Mucosa of descending colon (tissue), 3 donors: ENCODE measurements around the gene TRIB2. TPM values are rescaled to one million over a fixed set of nuclear protein-coding genes. Genes with fewer than 3 reads are reported as not detected.
A peak's percentile ranks its signal among the peaks of the same experiment; 100 is the strongest.

Experiments
- ATAC-seq: fragments of 200-7000 bp; cut with Tn5 transposase; one replicate; pipeline ENCODE4 v1.9.1; 2020; ENCODE audit warnings: mild to moderate bottlenecking, moderate library complexity
- DNase-seq, 3 donors: peaks; one replicate each; pipeline ENCODE4 v3.0.0-alpha.2; 2020
- H3K36me3 ChIP-seq: fragments of 200-600 bp; one replicate; pipeline ENCODE4 v1.8.0; 2021; ENCODE audit warnings: low read depth, mild to moderate bottlenecking
- H3K4me1 ChIP-seq: fragments of 200-600 bp; one replicate; pipeline ENCODE4 v1.8.0; 2021; ENCODE audit warnings: low read depth, mild to moderate bottlenecking
- H3K4me3 ChIP-seq: fragments of 200-600 bp; one replicate; pipeline ENCODE4 v1.8.0; 2021; ENCODE audit warnings: mild to moderate bottlenecking
- H3K9me3 ChIP-seq: fragments of 200-600 bp; one replicate; pipeline ENCODE4 v1.8.0; 2021; ENCODE audit warnings: mild to moderate bottlenecking
- CTCF ChIP-seq: fragments of 200-600 bp; IDR thresholded peaks from one replicate; pipeline ENCODE4 v1.8.0; 2022; ENCODE audit warnings: antibody characterized with exemption, mild to moderate bottlenecking
- intact Hi-C, 2 donors: fragments of 100-400 bp; cut with DNase I in 1 of 2; cut with micrococcal nuclease in 1 of 2; formaldehyde crosslinking; loops; one replicate each; pipeline versions ENCODE4 v1.11.0 to v1.11.1; 2022; cut with DNase I, micrococcal nuclease
- total RNA-seq, 3 donors: library from RNA; stranded (reverse); fragmentation: NEBNext Ultra II Directional in 2 of 3; extraction: Animal tissue kit (Norgen Biotek cat#: 25700) in 2 of 3; gene quantifications; one replicate each; pipeline versions ENCODE4 v1.2.1 to v1.2.4, GENCODE V29; 2021 to 2023
- donor health status: DM: no; HTN: no; CAD: no; lungs with moderate emphysema.
- donor health status: DM: no; HTN: no; CAD: no.
- donor health status: DM: no; HTN: yes; CAD: no.

The TRIB2 gene
- total RNA-seq, 3 donors from 2014 or later = 4.9 to 28.3 (median 6.8) TPM

- peaks cover 13% of the 10 kb centered on the region for H3K4me1 ChIP-seq
- no peak for ATAC-seq
These were observed 9.5 kb downstream of the TRIB2 start for GRCh38 chr2:12726271-12726670.

GRCh38 chr2:12727065-12727464 lies 10.3 kb downstream of the TRIB2 start:
- Histone ChIP-seq H3K4me3 (no peak overlapping the region), H3K9me3 (no peaks in the 10 kb centered on the region), H3K4me1 (peaks cover 14% of the 10 kb centered on the region), H3K36me3 (no peaks in the 10 kb centered on the region)
- DNase-seq (no peak), ATAC-seq (no peak)
- intact Hi-C loops = loop anchor here in 1 of 2 donors (10.0 kb wide), 1 partner anchor 198 kb away; no protein-coding TSS in a partner anchor
- no peak for TF ChIP-seq CTCF

More at GRCh38 chr2:12726271-12726670, 9.5 kb downstream of the TRIB2 start:
- TF ChIP-seq CTCF = no peak
- intact Hi-C loops = loop anchor here in 1 of 2 donors (10.0 kb wide), 1 partner anchor 199 kb away; no protein-coding TSS in a partner anchor
- H3K4me3 ChIP-seq = no peak overlapping the region
- H3K9me3 ChIP-seq = no peaks in the 10 kb centered on the region
- H3K36me3 ChIP-seq = no peaks in the 10 kb centered on the region
- no peak for DNase-seq

DNA sequence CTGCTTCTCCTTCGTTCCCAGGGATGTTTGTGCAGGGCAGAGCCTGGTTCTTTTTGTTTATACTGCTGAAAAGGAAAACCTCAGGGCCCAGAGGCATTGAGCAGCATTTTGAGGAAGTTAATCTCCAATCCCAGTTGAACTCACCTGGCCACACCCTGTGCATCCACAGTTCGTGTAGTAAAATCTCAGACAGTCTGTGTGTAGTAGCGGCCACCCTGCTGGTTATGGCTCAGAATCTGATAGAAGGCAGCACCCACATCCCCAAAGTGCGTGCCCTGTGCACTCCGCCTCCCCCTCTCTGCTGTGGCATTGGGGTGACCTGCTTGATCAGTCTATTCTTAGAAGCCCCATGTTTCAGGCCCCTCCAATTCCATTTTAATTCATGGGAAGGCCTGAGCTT lies 10.9 kb downstream of the TRIB2 start:
- intact Hi-C loops = loop anchor here in 1 of 2 donors (10.0 kb wide), 1 partner anchor 197 kb away; no protein-coding TSS in a partner anchor
- DNase-seq = no peak
- H3K9me3 ChIP-seq = no peaks in the 10 kb centered on the region
- peaks cover 14% of the 10 kb centered on the region for H3K4me1 ChIP-seq
- no peaks in the 10 kb centered on the region for H3K36me3 ChIP-seq
- ATAC-seq = peak; percentile 19
- no peak overlapping the region for H3K4me3 ChIP-seq
- TF ChIP-seq CTCF = no peak

DNA sequence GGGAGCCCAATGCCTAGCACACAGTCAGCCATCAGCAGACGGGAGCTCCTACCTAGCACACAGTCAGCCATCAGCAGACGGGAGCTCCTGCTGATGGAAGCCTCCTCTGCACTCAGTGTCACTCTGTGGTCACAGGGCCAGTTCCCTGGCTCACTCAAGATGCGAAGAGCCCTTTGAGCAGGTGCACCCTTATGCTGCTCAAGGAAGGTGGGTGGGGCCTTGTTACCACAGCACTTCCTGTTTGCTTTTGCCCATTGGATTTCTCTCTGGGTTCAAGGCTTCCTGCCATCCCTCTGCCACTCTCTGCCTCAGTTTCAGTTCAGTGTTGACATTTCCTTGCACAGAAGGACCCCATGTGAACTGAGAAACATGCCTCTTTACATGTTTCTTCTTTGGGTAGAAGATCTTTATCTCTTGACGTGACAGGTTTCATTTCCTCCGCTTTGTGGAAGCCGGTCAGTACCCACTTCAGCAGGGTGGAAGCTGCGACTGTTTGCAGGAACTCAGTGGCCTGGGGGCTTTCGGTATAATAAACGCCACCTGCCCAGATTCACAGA lies 11.6 kb downstream of the TRIB2 start:
- ATAC-seq (peak; percentile 72), DNase-seq (peak; percentile 28 to 61 (median 34))
- Histone ChIP-seq H3K4me3 (no peak overlapping the region), H3K36me3 (no peaks in the 10 kb centered on the region), H3K9me3 (no peaks in the 10 kb centered on the region), H3K4me1 (peaks cover 14% of the 10 kb centered on the region)
- intact Hi-C loops = loop anchor here in 1 of 2 donors (10.0 kb wide), 1 partner anchor 197 kb away; no protein-coding TSS in a partner anchor
- TF ChIP-seq CTCF = no peak

- intact Hi-C loops = no loop called here
- Histone ChIP-seq H3K36me3 (no peaks in the 10 kb centered on the region), H3K9me3 (no peaks in the 10 kb centered on the region), H3K4me1 (peaks cover 14% of the 10 kb centered on the region), H3K4me3 (no peak overlapping the region)
- no peak for TF ChIP-seq CTCF
- ATAC-seq = no peak
- no peak for DNase-seq
These were observed 13.5 kb downstream of the TRIB2 start for GRCh38 chr2:12730265-12730664.
